GM21447 (cell line): ENCODE measurements around the gene LAMA2.
"Not testable (repeated sequence)": the region's sequence is repeated elsewhere in the genome, so short reads cannot be mapped to it uniquely, and the experiment has no call there.

Experiments used
- ATAC-seq: cut with Tn5 transposase; IDR thresholded peaks from one replicate; pipeline ENCODE4 v1.9.1; 2021; ENCODE audit not compliant: unreplicated experiment

LAMA2 gene

DNA sequence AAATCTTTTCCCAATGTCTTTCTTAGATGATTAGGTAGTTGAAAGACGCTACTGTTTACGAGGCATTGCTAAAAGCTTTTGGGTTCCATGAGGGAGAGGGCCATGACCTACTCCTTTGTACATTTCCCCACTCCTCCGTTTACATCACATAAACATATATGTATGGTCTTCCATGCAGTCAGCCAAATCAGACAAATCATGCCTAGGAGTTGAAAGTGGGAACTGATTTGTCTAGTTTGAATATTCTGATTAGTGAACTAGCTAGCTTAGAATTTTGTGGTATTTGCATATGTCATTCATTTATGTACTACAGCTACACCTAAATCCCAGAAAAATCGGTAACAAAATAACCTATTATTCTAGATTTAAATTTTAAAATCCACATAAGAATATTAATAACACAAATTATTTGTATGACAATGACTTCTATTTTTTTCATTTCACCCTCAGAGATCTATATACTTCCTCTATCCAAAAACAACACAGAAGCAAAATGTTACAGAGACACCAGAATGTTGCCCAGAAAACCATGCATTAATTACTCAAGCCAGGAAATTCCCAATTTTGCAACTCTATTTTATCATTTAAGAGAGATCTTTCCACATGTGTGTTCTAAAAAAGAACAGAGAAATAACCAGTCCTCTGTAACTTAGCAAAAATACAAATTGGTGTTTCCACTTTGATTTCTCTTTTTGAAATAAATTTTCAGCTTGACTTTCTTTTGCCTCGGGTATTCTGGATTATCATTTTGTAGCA is 231.9 kb downstream of the LAMA2 start:
- ATAC-seq: no peak

DNA sequence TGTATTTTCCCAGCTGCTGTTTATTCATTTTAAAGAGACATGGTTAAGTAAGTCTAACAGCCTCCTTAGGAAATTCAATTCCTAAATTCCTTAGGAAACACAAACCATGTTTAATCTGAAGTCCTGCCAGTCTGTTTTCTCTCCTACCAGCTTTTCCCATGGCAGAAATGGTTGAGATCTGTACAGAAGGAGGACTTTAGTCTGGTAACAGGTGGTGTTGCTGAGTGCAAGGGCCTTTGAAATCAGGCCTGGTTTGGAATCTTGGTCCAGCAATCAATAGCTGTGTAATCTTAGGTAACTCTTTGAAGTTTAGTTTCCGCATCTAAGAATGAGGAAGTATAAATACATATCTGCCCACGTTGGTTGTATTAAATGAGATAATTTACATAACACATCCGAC is 232.5 kb downstream of the LAMA2 start:
- no peak for ATAC-seq

DNA sequence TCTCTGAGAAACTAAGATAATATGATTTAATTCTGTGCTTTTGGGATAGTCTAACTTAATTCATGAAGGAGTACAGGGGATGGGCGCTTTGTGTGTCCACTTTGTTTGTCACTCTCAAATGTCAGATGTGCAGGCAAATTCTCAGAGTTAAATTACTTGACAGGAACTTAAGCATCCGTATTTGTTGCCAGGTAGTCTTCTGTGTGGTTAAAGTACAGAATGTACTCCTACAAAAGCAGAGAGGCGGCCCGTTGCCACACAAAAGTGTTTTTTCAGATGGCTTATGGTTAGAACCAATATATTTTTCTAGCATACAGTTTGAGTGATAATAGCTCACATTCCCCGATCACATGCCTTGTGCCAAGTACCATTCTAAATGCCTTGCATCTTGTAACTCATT is 234.4 kb downstream of the LAMA2 start:
- ATAC-seq: no peak

DNA sequence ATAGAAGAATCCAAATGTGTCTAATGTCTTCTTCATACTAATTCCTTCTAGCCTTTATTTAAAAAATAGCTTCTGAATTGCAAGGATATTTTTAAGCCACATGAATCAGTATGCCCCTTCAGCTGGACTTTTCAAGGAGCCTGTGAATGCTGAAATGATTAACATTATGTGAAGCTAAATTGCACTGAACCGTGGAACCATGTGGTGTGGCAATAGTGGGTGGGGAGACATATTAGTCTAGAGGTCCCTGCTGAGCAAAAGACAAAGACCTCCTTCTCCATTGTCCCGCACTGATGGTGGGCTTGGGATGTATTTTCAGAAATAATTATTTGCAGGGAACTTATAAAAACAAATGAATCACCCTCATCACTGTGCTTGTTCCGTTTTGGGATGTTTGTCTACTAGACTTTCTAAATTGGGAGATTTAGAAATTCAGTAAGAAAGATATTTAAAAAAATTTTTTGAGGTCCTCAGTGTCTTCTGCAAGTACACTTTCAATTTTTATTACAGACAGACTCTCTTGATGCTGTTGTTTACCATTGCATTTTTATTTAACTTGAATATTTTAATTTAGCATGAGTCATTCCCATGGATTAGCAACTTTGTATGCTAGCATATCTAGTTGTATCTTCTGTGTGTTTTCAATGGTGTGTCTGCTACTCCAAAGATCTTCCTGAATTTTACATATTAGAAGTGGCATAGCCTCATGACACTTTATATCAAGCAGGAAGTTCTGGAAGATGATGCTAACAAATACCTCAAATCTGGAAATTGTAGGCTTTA is 238.1 kb downstream of the LAMA2 start:
- no peak for ATAC-seq

DNA sequence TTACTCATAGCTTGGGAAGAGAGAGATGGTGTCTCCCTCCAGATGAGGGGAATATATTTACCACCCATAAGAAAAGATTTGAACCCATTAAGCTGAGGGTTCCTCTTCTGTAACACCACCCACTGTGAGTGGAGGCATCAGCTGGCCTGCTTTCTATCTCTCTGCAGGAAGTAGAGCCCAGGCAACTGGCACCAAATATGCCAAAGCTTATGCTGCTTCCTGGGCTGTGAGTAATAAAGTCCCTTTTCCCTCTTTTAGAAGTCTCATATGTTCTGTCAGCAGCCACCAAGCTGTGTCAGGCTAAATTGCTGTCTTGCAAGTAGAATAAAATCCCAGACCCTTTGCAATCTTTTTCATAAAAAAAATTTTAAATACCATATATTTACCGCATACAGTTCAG is 241.4 kb downstream of the LAMA2 start:
- no peak for ATAC-seq

DNA sequence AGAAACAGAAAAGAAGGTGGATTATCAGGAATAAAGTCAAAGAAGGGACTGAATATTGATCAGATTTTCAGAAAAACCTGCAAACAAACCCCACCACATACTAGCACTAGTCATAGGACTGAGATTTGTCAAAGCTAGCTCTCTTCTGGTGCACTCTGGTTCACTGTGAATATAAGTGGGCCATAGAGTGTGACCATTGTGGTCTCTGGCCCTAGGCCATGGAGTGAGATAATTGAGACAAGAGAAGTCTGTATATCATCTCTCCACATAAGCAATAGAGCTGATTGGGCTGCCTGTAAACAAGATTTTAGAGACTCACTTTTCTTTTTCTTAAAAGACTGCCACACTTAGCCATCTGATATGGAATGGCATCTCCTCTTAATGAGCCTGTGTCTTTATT is 247.2 kb downstream of the LAMA2 start:
- no peak for ATAC-seq

DNA sequence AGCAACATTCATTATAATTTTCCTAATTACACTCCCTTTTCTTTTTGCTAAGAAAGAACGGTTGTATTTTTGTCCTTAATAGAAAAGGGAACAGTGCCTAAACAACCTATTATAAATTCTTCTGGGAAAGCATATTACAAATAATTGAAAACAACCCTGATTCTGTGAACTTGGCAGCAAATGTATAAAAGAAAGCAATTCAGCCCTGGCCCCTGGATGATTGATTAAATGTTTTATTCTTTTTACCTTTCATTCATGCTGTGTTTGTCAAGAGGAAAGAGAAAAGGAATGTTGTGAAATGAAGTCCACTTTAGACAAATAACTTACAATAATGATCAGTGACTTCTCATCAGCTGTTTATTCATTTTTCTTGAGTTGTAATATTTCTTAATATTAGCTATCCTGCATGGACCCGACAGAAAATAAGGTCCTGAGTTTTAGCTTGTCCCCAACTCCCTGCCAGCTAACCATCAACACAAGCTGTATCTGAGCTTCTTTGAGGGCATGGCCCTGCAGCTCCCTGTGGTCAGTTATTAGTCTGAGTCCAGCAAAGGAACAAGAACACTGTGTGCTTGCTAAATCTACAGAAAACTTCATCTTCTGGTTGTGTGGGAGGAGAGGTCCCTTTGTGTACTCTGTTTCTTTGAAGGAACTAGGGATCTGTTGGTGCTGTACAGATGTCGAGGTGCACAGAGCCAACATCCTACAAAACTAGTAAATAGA is 248.2 kb downstream of the LAMA2 start:
- ATAC-seq: no peak

DNA sequence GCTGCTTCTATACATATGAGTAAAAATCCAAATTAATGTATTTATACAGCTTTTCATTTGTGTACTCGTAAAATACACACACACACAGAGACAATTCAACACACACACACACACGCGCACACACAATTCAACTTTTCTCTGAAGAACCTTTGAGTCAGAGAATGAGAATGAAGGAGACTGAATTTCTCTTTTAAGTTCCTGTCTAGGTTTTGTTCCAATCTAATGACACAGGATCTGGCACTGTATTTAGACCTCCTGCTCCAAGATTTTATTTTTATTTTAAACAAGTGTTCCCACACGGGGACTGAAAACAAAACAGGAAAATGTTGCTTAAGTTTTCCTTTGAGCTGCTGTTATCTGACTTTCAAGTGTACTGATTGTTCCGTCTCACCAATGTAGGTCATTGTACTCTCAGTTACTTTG is 250.8 kb downstream of the LAMA2 start:
- ATAC-seq: no peak

DNA sequence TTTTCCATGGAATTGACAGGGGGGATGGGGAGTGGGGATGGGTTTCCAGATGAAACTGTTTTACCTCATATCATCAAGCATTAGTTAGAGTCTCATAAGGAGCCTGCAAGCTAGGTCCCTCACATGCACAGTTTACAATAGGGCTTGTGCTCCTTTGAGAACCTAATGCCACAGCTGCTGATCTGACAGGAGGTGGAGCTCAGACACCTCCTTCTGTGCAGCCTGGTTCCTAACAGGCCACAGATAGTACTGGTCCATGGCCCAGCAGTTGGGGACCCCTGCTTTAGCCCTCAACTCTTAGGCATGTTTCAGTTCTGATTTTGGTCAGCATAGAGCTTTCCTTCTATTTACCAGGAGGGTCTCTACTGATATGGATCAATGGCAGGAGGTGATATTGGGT is 251.6 kb downstream of the LAMA2 start:
- ATAC-seq: no peak

DNA sequence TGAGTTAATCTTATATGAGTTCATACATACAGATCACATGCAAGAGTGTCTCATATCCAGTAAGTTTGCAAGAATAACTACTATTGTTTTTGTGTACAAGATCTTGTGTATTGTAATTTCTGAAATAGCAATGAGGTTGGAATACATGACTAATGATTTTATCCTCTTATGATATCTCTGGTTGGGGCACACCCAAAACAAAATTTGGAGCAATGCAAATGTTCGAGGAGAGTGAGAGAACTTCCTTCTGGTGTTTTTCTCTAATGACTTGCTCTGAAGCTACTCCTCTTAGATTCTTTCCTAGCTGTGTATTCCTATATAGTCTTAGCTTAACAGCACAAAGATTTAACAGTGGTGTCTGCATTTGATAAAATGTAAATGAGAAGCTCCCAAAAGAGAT is 252.5 kb downstream of the LAMA2 start:
- no peak for ATAC-seq

DNA sequence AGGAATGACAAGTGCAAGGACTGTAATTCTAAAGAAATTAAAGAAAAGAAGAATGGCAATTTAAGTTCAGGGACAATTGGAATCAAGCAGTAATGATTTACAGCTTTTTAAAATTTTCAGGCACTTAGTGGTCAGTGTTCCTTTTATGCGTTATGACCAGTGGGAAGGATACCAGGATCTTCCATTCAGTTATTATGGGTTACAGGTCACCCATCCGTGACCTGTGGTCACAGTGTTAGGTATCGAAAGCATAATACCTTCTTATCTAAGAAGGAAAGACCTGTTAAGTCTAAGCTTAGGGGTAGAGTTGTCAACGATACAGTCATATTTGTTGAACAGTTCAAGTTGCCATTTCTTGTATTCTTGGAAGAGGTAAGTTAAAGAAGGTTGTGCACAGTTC is 253.8 kb downstream of the LAMA2 start:
- ATAC-seq: no peak

DNA sequence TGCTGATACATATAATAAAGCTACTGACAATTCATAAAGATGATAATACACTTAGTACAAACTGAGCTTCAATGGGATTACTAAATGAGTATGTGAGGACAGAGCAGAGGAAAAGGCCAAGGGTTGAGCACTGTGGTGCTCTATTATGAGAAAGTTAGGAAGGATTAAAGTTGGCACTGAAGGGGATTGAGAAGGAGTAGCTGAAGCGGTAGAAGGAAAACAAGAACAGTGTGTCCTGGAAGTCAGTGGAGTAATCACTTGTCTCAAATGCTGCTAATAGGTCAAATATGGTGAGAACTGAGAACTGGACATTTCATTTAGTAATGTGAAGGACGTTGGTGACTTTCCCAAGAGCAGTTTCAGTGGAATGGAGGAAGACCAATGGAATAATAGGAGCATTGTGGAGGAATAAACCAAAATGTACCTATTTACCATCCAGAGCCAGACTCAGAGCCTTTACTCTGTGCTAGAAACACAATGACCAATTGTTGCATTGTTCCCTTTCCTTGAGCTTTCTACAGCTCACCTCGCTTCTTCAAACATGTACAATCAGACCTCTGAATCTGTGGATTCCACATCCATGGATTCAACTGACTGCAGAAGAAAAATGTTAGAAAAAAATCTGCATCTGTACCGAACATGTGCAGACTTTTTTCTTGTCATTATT is 255.9 kb downstream of the LAMA2 start:
- ATAC-seq: no peak

DNA sequence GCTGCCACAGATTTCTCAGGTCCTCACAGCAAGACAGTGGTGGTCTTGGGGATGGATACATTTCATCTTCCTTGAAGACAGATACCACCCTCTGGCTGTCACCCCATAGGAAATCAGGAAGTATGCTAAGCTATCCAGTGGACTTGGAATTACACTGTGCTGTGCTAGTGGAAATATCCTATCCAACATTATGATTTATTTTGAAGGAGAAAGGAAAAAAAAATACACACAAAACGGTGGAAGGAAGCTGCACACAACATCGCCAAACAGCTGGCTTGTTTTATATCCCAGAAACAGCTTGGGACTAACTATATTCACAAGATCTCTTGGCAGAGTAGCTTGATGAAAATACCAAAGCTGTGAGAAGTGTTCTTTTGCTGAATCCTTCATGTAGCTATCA is 257.6 kb downstream of the LAMA2 start:
- ATAC-seq: no peak

DNA sequence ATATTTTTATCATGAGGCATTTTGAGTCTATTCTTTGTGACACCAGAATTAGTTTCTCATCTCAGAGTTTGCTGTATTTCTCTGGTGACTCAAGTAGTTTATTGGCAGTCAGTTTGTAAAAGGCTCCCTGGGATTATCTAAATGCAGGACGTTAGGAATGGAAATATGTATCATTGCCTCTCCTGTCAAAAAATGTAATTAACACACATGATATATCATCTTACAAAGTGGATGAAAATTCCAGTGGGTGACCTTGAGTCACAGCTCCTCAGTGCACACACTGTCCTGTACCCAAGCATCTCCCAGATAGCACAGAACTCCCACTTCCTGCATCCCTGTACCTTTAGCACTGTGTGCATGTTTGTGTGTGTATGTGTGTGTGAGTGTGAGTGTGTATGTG is 258.6 kb downstream of the LAMA2 start:
- ATAC-seq: no peak

DNA sequence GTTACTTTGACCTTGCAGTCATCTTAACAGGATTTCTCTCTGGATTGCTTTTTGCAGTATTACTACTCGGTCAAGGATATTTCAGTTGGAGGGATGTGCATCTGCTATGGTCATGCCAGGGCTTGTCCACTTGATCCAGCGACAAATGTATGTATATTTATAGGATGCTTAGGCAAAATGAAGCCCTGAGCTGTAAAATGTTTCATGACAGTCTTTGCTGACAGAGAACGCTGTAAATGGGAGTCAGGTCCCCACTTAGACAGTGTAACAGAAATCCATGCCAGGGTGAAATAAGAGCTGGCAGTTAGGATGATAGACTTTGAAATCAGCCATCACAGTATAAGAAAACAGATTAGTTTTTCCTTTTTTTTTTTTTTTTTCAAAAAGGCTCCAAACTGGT is 264.0 kb downstream of the LAMA2 start:
- ATAC-seq: no peak

DNA sequence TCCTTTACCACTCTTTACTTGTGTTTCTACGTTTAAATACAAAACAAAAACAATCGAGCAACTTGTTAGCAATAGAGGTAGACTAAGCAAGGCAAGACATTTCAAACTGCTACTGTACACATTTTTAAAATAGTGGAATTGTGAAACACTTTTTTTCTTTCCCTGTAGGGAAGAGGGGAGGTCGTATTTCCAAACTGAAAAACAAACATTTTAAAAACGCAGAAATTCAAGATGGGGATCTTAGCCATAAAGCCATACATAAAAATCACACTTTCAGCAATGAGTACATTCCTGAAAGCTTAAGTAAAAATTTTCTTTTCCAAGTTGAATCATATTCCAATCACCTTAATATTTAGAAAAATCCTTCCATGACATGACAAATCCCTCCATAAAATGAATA is 267.6 kb downstream of the LAMA2 start:
- ATAC-seq: no peak

DNA sequence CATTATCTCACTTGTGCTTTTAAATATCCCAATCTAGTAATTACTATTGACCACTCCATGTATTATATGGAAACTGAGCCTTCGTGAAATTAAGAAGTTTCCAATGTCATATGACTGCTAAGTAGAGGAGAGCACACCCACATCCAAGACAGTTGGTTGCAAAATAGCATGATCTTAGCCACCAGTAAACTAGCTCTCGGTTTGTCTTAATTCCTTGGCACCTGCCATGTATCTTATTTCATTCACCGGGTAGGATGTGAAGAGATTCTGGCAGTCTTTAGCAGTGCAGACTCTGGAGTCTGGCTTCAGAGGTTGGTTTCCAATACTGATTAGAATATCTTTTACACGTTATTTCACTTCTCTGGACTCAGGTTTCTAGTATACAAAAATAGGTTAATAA is 270.3 kb downstream of the LAMA2 start:
- no peak for ATAC-seq

DNA sequence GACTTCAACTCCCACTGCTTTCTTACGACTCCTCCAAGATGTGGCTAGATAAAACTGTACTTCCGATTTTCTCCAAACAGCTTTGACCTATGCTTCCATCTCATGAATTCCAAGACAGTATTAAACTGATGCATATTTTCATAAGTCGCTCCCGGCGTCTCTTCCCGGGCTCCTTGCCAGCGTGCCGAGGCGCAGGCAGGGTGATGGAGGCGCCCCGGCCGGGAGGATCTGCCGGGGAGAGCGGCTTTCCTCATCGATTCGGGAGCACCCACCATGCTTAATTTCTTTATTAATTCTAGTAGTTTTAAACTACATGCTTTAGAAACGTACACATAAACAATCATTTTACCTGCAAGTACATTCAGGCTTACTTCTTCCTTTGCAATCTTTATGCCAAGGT is 276.3 kb downstream of the LAMA2 start:
- ATAC-seq: not testable (repeated sequence)

DNA sequence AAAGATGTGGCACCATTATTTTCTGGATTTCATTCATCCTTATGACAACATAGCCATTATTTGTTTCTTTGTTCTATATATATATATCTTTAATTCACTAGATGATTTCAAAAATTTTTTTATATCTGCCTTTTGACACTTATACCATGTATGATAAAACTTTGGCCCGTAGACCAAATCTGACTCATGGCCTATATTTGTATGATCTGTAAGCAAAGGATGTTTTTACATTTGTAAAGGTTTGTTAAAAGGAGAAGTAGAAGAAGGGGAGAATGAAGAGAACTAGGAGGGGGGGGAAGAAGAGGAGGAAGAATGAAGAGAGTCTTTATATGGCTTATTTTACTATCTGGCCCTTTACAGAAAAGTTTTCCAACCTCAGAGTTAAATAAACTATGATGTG is 279.7 kb downstream of the LAMA2 start:
- ATAC-seq: no peak

DNA sequence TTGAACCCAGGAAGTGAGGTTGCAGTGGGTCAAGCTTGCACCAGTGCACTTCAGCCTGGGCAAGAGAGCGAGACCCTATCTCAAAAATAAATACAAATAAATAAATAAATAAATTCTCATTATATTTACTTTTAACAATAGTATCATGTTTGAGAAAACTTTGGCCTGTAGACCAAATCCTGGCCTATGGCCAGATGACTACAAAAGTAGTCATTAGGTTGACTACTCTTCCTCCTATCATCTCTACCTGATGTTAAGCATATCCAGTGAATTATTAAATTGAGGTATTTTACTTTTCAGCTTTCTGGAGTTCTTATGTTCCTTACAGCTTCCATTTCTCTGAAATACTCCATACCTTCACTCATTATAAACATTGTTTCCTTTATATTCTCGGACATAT is 280.6 kb downstream of the LAMA2 start:
- no peak for ATAC-seq

DNA sequence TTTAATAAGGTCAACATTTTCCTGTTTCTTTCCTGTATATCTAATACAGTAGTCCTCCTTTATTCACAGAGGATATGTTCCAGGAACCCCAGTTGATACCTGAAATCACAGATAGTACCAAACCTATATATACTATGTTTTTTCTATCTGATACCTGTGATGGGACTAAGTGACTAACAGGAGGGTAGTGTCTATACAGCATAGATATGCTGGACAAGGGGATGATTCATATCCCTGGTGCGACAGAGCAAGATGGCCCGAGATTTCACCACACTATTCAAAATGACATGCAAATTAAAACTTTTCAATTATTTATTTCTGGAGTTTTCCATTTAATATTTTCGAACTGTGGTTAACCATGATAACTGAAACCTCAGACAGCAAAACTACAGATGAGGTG is 281.1 kb downstream of the LAMA2 start:
- no peak for ATAC-seq
